ENCODE results near the gene SASS6. TPM values are rescaled to one million over a fixed set of nuclear protein-coding genes. Genes with fewer than 3 reads are reported as not detected.

The SASS6 gene
- polyA plus RNA-seq (2013, experiment 1 of 2) = 7.5 TPM
- polyA plus RNA-seq (2013, experiment 2 of 2) = 8.2 TPM

DNA sequence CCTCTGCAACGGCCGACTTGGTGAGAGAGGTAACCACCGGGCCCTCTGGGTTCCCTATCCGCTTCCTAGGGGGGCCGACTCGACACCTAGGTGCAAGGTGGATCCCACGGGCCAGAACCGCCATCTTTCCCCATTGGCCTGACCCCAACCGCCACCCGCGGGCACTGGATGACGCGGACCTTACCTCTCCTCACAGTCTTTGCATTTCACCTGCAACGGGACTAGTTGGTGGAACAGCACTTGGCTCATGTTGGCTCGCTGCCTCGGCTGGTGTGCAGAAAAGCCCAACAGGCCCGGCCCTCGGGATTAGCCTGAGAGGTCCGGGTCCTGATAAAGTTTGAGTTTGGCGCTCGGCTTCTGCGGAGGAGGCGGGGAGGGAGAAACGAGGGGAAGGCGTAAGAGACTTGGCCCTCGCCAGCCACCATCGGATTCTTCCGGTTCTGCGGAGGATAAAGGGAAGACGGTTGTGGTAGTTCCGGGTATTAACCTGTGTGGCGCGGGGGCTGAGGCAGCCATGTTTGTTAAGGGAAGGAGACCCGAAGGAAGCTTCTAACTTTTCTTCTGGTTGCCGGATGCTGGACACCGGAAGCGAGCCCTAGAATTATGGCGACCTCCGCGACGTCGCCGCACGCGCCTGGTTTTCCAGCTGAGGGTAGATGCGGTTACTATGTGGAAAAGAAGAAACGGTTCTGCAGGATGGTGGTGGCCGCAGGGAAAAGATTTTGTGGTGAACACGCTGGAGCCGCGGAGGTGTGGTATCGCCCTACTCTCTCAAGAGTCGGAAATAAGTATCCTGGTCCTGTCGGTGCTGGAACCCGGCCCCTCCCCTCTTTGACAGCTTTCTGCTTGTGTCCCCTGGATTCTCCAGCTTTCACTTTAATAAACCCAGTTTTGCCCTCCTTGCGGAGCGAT is at the start of gene SASS6, which contains the start of gene TRMT13:
SASS6 (minus strand) TSS at position 365 of the 912 bp plus-strand sequence; CDS start at position 249, 116 bp downstream.
TRMT13 (plus strand) TSS at position 598 of the 912 bp plus-strand sequence; CDS start at position 604, 6 bp downstream.
- no peaks in the 10 kb centered on the region for H3K36me3 ChIP-seq (ENCODE audit: control insufficient read depth, insufficient read depth, low read length)
- no peak within 1 kb of the TSS for H4K5ac ChIP-seq (ENCODE audit: low read length)
- H4K8ac ChIP-seq (ENCODE audit: low read depth, low read length) = no peak within 1 kb of the TSS
- H3K23ac ChIP-seq (ENCODE audit: low read length) = no peak within 1 kb of the TSS
- peak within 1 kb of the TSS; percentile 67 for H3K4ac ChIP-seq (ENCODE audit: low read depth, low read length)
- H2BK15ac ChIP-seq (replicated peaks; ENCODE audit: low read depth) = no peak within 1 kb of the TSS
- H3K4me3 ChIP-seq (ENCODE audit: low read length) = peak within 1 kb of the TSS; percentile 99
- peak within 1 kb of the TSS; percentile 64 for H2BK5ac ChIP-seq (ENCODE audit: low read length)
- peaks cover 11% of the 10 kb centered on the region for H3K79me1 ChIP-seq (ENCODE audit: low read length)
- WGBS (ENCODE audit: extremely low coverage, insufficient coverage, low lambda C conversion rate) = no CpG with 5 or more reads among the region's 57 CpGs
- H3K4me2 ChIP-seq (ENCODE audit: low read length) = peak within 1 kb of the TSS; percentile 84
- peak within 1 kb of the TSS; percentile 28 for H3K18ac ChIP-seq (ENCODE audit: low read length)
- H3K27ac ChIP-seq (ENCODE audit: low read depth, low read length) = peak within 1 kb of the TSS; percentile 53
- peak; percentile 99 for DNase-seq
- peak within 1 kb of the TSS; percentile 94 for H3K9ac ChIP-seq (ENCODE audit: low read length)
- peak within 1 kb of the TSS; percentile 96 for H3K56ac ChIP-seq (ENCODE audit: low read length)
- H2AK5ac ChIP-seq (ENCODE audit: low read length) = no peak within 1 kb of the TSS
- H3K4me1 ChIP-seq (ENCODE audit: control insufficient read depth, low read depth, low read length) = no peaks in the 10 kb centered on the region
- H3K27me3 ChIP-seq (ENCODE audit: insufficient read depth, low read length, poor library complexity) = no peaks in the 10 kb centered on the region
- H2BK120ac ChIP-seq (ENCODE audit: low read depth, low read length) = no peak within 1 kb of the TSS
- peaks cover 20% of the 10 kb centered on the region for H3K79me2 ChIP-seq (ENCODE audit: control insufficient read depth, insufficient read depth, low read length)

DNA sequence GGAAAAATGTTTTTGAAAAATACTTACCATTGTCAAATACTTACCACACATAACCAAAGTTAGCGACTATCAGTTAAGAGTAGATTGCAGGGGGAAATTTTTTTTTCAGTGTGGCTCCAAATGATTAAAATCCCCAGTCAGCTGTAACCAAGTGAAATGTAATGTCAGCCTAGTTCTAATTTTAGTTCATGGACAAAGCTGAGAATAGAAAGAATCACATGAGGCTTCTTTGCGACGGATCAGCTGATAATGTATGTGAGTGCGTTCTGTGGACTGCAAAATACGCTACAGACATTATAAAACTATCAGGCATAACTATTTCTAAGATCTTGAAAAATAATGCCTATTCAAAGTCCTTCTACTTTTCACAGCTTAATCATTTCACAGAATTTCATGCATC is 45.4 kb upstream of the SASS6 start, which contains the start of gene LRRC39:
LRRC39 (minus strand) TSS at position 166 of the 400 bp plus-strand sequence. CDS start 9,740 bp downstream, outside the sequence.
- no peak within 1 kb of the TSS for H4K5ac ChIP-seq (ENCODE audit: low read length)
- no peaks in the 10 kb centered on the region for H3K27me3 ChIP-seq (ENCODE audit: insufficient read depth, low read length, poor library complexity)
- H3K9ac ChIP-seq (ENCODE audit: low read length) = no peak within 1 kb of the TSS
- DNase-seq = no peak
- H3K27ac ChIP-seq (ENCODE audit: low read depth, low read length) = no peak within 1 kb of the TSS
- H4K8ac ChIP-seq (ENCODE audit: low read depth, low read length) = no peak within 1 kb of the TSS
- H3K4me1 ChIP-seq (ENCODE audit: control insufficient read depth, low read depth, low read length) = no peaks in the 10 kb centered on the region
- H3K4me2 ChIP-seq (ENCODE audit: low read length) = no peak within 1 kb of the TSS
- H2BK15ac ChIP-seq (replicated peaks; ENCODE audit: low read depth) = no peak within 1 kb of the TSS
- H2BK5ac ChIP-seq (ENCODE audit: low read length) = no peak within 1 kb of the TSS
- H3K23ac ChIP-seq (ENCODE audit: low read length) = no peak within 1 kb of the TSS
- no peaks in the 10 kb centered on the region for H3K79me1 ChIP-seq (ENCODE audit: low read length)
- H3K18ac ChIP-seq (ENCODE audit: low read length) = no peak within 1 kb of the TSS
- no peak within 1 kb of the TSS for H3K56ac ChIP-seq (ENCODE audit: low read length)
- H3K4ac ChIP-seq (ENCODE audit: low read depth, low read length) = no peak within 1 kb of the TSS
- H2BK120ac ChIP-seq (ENCODE audit: low read depth, low read length) = no peak within 1 kb of the TSS
- no peaks in the 10 kb centered on the region for H3K79me2 ChIP-seq (ENCODE audit: control insufficient read depth, insufficient read depth, low read length)
- H2AK5ac ChIP-seq (ENCODE audit: low read length) = no peak within 1 kb of the TSS
- WGBS (ENCODE audit: extremely low coverage, insufficient coverage, low lambda C conversion rate) = no CpG with 5 or more reads among the region's 5 CpGs
- H3K4me3 ChIP-seq (ENCODE audit: low read length) = no peak within 1 kb of the TSS
- no peaks in the 10 kb centered on the region for H3K36me3 ChIP-seq (ENCODE audit: control insufficient read depth, insufficient read depth, low read length)

DNA sequence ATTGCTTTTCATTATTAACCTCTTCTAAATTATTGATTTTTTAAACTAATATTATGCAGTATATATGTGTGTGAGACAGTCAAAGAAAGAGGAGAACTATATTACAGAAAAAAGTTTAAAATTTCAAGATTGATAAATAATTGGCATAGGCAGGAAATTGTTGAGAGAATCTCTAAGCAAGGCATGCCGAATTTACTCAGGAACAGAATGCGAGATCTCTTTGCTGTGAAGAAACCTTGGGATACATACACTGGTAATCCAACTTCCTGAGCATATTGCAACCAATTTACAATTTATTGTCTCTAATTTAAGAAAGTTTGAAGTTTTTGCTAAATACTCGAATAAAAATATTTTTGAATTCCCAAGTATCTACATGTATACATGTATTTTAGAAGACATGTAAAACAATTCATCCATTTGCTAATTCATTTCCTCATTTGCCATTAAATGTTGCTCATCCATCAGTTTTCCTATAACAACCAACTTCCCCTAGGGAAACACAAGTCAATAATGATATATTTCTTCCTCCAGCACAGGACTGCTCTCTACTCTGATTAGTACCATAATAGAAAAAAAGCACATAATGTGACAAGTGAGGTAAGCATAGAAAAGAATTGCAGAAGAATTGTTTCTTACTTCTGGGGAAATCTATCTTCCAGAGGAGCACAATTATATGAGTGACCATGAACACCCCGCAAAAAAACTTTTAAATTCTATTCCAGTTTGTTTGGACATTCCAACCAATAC is 44.7 kb upstream of the SASS6 start:
- no peak for DNase-seq
- no peaks in the 10 kb centered on the region for H3K4me1 ChIP-seq (ENCODE audit: control insufficient read depth, low read depth, low read length)
- H3K27ac ChIP-seq (ENCODE audit: low read depth, low read length) = no peak overlapping the region
- no peak overlapping the region for H2BK5ac ChIP-seq (ENCODE audit: low read length)
- no peak overlapping the region for H3K18ac ChIP-seq (ENCODE audit: low read length)
- no peak overlapping the region for H3K4me2 ChIP-seq (ENCODE audit: low read length)
- no peak overlapping the region for H3K56ac ChIP-seq (ENCODE audit: low read length)
- H2BK120ac ChIP-seq (ENCODE audit: low read depth, low read length) = no peak overlapping the region
- no peak overlapping the region for H2AK5ac ChIP-seq (ENCODE audit: low read length)
- H2BK15ac ChIP-seq (replicated peaks; ENCODE audit: low read depth) = no peak overlapping the region
- WGBS (ENCODE audit: extremely low coverage, insufficient coverage, low lambda C conversion rate) = no CpG with 5 or more reads among the region's 4 CpGs
- H4K8ac ChIP-seq (ENCODE audit: low read depth, low read length) = no peak overlapping the region
- no peaks in the 10 kb centered on the region for H3K79me1 ChIP-seq (ENCODE audit: low read length)
- no peak overlapping the region for H3K9ac ChIP-seq (ENCODE audit: low read length)
- H3K4me3 ChIP-seq (ENCODE audit: low read length) = no peak overlapping the region
- no peak overlapping the region for H4K5ac ChIP-seq (ENCODE audit: low read length)
- H3K79me2 ChIP-seq (ENCODE audit: control insufficient read depth, insufficient read depth, low read length) = no peaks in the 10 kb centered on the region
- no peaks in the 10 kb centered on the region for H3K27me3 ChIP-seq (ENCODE audit: insufficient read depth, low read length, poor library complexity)
- no peak overlapping the region for H3K23ac ChIP-seq (ENCODE audit: low read length)
- H3K36me3 ChIP-seq (ENCODE audit: control insufficient read depth, insufficient read depth, low read length) = no peaks in the 10 kb centered on the region
- no peak overlapping the region for H3K4ac ChIP-seq (ENCODE audit: low read depth, low read length)

DNA sequence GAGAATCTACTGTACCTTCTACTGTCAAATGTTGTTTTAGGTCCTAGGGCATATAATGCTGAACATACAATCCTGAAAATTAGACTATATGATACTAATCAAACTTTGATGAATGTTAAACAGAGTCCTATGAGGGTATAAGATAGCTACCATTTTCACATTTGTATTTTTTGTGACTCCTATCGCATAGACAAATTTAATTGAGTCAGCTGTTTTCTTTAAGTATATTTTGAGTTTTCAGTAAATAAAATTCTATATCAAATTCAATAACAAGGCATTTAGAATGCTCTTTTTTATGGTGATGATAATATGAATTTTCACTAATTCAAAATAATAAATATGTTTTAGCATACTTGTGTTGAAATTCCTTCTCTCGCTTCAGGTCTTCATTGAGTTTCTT is 35.3 kb upstream of the SASS6 start:
- Histone ChIP-seq H4K5ac (ENCODE audit: low read length) (no peak overlapping the region), H2BK15ac (replicated peaks; ENCODE audit: low read depth) (no peak overlapping the region), H3K36me3 (ENCODE audit: control insufficient read depth, insufficient read depth, low read length) (no peaks in the 10 kb centered on the region), H2BK120ac (ENCODE audit: low read depth, low read length) (no peak overlapping the region), H3K4me2 (ENCODE audit: low read length) (no peak overlapping the region), H4K8ac (ENCODE audit: low read depth, low read length) (no peak overlapping the region), H3K9ac (ENCODE audit: low read length) (no peak overlapping the region), H3K18ac (ENCODE audit: low read length) (no peak overlapping the region), H3K4ac (ENCODE audit: low read depth, low read length) (no peak overlapping the region), H2AK5ac (ENCODE audit: low read length) (no peak overlapping the region), H3K23ac (ENCODE audit: low read length) (no peak overlapping the region), H2BK5ac (ENCODE audit: low read length) (no peak overlapping the region), H3K4me1 (ENCODE audit: control insufficient read depth, low read depth, low read length) (no peaks in the 10 kb centered on the region), H3K27me3 (ENCODE audit: insufficient read depth, low read length, poor library complexity) (no peaks in the 10 kb centered on the region), H3K56ac (ENCODE audit: low read length) (no peak overlapping the region), H3K79me1 (ENCODE audit: low read length) (no peaks in the 10 kb centered on the region), H3K27ac (ENCODE audit: low read depth, low read length) (no peak overlapping the region), H3K79me2 (ENCODE audit: control insufficient read depth, insufficient read depth, low read length) (no peaks in the 10 kb centered on the region), H3K4me3 (ENCODE audit: low read length) (no peak overlapping the region)
- no peak for DNase-seq
- WGBS (ENCODE audit: extremely low coverage, insufficient coverage, low lambda C conversion rate) = no CpG with 5 or more reads among the region's 2 CpGs

GRCh38 chr1:100164702-100165101 is 32.0 kb upstream of the SASS6 start:
- Histone ChIP-seq H3K79me2 (ENCODE audit: control insufficient read depth, insufficient read depth, low read length) (no peaks in the 10 kb centered on the region), H3K4me3 (ENCODE audit: low read length) (no peak overlapping the region), H3K4me1 (ENCODE audit: control insufficient read depth, low read depth, low read length) (no peaks in the 10 kb centered on the region), H3K79me1 (ENCODE audit: low read length) (no peaks in the 10 kb centered on the region), H2BK120ac (ENCODE audit: low read depth, low read length) (no peak overlapping the region), H3K4me2 (ENCODE audit: low read length) (no peak overlapping the region), H3K27me3 (ENCODE audit: insufficient read depth, low read length, poor library complexity) (no peaks in the 10 kb centered on the region), H2AK5ac (ENCODE audit: low read length) (no peak overlapping the region), H3K36me3 (ENCODE audit: control insufficient read depth, insufficient read depth, low read length) (no peaks in the 10 kb centered on the region), H3K4ac (ENCODE audit: low read depth, low read length) (no peak overlapping the region), H2BK15ac (replicated peaks; ENCODE audit: low read depth) (no peak overlapping the region), H3K27ac (ENCODE audit: low read depth, low read length) (no peak overlapping the region), H3K9ac (ENCODE audit: low read length) (no peak overlapping the region), H4K8ac (ENCODE audit: low read depth, low read length) (no peak overlapping the region), H3K56ac (ENCODE audit: low read length) (no peak overlapping the region), H4K5ac (ENCODE audit: low read length) (no peak overlapping the region), H3K18ac (ENCODE audit: low read length) (no peak overlapping the region), H3K23ac (ENCODE audit: low read length) (no peak overlapping the region), H2BK5ac (ENCODE audit: low read length) (no peak overlapping the region)
- WGBS (ENCODE audit: extremely low coverage, insufficient coverage, low lambda C conversion rate) = no CpG with 5 or more reads among the region's 5 CpGs
- no peak for DNase-seq
